NCI-H2171 treated with DMSO at 0.1 percent for 48 hours (cell line): ENCODE results near the gene CLEC2B.
"Not testable (repeated sequence)": the region's sequence is repeated elsewhere in the genome, so short reads cannot be mapped to it uniquely, and the experiment has no call there.

Source experiments
- DNase-seq: peaks from one replicate; lab custom pipeline; 2025; lab: John Stamatoyannopoulos, UW

CLEC2B gene

DNA sequence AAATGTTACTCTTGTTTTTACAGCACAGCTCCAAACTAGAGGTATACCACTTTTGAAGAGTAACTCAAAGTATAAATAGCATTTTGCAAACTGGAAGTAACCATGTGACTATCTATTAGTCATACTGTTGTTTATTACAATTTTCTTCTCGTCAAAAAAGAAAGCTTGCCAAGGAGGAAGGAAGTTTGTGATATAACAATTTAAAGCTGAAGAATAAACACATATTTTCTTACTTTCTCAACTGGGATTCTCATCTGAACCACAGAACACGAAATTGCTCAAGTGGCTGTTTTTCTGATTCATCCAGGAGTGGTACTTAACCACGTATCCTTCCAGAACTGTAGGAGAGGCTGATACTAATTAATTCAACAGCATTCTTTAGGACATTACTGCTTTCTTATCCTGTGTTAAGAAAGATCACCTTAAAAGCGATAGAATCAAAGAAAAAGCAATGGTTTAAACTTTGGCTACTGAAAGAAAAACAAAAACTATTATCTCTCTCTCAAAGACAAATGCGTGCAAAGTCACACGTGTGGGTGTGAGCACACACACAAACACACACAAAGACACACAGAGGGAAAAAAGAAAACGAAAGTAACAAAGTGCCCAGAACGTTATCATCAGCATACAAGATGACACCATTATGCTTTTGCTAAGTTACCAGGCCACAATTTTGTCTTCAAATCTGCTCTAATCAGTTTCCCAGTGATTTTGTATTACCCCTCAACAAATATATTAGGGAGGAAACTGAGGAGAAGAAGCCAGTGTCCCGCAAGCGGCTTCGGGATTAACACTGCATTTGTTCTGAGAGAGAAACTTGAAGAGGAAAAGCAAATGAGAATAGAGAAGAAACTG is at the start of gene CLEC2B:
Gene CLEC2B, minus strand, starts transcription at position 48 of the 855 bp plus-strand sequence.
- DNase-seq, result no peak

- DNase-seq, result no peak
These were observed 42.6 kb upstream of the CLEC2B start for GRCh38 chr12:9911708-9912107.

- DNase-seq, result no peak
These were observed 41.7 kb upstream of the CLEC2B start for GRCh38 chr12:9910716-9911421.

DNA sequence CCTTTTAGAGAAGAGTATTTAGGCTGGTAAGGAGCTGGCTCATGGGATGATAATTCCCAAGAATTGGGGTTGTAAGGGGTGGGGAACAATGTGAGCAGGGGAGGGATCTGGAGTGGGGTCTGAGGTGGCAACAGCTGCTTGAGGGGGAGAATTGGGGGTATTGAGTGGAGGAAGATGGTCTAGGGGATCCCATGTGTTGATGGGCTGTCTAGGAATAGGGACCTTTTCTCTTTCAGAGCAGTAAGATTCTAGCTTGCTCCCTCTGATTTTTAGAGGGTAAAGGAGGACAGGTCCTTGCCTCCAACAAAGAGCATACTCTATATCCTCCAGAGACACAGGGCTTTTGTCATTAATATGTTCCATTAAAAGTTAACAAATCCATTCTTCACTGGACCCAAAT is 40.6 kb upstream of the CLEC2B start:
- DNase-seq, result no peak

DNA sequence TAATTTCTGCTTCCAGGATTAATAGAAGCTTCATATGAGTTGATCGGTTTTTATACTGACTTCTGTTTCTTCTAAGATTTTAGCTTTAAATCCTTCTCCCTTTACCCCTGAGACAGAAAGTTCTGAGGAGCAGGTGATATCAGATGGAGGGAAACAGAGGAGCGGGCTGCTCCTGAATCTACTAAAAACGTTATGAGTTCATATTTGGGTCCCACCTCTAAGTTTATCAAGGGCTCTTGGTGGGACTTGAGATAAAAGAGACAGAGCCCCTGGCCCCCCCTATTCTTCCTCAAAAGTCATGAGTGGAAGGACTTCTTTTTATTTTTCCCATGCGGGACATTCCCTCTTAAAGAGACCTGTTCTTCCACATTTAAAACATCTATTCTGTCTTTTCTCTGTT is 39.2 kb upstream of the CLEC2B start:
- DNase-seq, result no peak

GRCh38 chr12:9907769-9908168 is 38.6 kb upstream of the CLEC2B start:
- DNase-seq, result no peak

- no peak for DNase-seq
These were observed 37.7 kb upstream of the CLEC2B start for GRCh38 chr12:9906873-9907272.

DNA sequence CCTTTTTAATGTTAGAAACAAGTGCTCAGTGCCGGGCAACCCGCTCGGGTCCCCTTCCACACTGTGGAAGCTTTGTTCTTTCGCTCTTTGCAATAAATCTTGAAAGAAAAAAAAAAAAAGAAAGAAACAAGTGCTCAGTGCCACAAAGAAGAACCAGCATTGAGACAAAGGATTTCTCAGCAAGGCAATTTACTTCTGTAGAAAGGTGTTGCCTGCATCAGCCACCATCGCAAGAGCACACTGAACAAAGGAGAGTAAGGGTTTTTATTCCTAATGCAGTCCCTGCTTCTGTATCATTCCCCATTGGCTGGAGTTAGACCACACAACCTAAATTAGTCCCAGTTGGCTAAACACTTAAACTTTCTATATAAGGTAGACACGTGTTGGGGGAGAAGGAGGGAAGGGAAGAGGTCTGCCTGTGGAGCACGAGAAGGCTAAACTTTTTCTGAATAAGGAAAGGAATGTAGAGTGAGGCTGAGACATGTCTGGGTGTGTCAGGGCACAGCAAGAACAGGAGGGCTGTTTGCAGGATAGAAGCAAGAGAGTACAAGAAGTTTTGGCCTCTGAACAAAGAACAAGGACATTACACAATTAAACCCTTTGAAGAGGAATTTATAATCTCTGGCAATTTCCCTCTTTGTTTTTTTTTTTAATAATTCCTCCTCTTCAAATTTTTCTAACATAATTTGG is 33.5 kb upstream of the CLEC2B start:
- DNase-seq, result no peak

DNA sequence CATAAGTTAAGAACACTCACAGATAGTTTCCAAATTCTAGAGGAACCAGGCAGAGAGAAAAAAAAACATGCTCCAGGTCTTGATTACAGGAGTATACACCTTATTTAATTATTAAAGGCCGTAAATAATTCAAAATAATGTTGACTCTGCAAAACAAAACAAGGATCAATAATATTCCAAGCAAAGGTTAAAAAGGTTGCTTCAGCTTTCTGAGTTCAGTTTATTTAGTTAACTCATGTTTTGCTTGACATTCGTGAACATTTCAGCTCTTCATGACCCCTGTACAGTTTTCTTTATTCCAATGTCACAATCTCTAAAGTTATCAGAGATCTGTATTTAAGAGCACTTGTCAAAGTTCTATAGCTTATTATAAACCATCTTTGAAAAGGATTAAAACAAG is 31.8 kb upstream of the CLEC2B start:
- no peak for DNase-seq

GRCh38 chr12:9899209-9899608 is 30.1 kb upstream of the CLEC2B start:
- no peak for DNase-seq

- no peak for DNase-seq
These were observed 28.4 kb upstream of the CLEC2B start for GRCh38 chr12:9897535-9897934.

GRCh38 chr12:9895215-9895971 is 26.2 kb upstream of the CLEC2B start:
- no peak for DNase-seq

GRCh38 chr12:9888665-9889273 is 19.6 kb upstream of the CLEC2B start:
- DNase-seq, result no peak

- DNase-seq, result no peak
These were observed 14.0 kb upstream of the CLEC2B start for GRCh38 chr12:9883175-9883574.

DNA sequence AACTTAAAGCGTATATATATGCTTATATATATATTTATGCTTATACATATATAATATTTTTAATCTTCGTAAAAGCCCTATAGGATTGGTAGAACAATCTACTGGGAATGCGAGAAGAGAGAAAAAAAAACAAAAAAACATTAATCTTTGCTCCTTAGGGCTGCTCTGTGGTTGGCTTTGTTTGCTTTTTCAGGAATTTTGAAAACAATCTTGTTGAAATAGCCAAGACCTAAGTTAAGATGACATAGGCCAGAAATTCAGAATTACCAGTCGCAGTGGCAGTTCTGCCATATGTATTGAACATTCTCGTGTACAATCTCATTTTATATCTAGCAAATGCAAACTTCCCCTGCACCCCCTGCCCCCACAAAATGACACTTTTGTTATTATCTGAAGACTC is 12.8 kb upstream of the CLEC2B start:
- no peak for DNase-seq

- DNase-seq, result no peak
These were observed 12.1 kb upstream of the CLEC2B start, which contains the start of gene KLRF2 for GRCh38 chr12:9881246-9881645. Gene KLRF2, plus strand, starts transcription at chr12:9881489. Its CDS starts 107 bp downstream, at chr12:9881596.

- DNase-seq, result no peak
These were observed 11.5 kb upstream of the CLEC2B start for GRCh38 chr12:9880532-9881078.

DNA sequence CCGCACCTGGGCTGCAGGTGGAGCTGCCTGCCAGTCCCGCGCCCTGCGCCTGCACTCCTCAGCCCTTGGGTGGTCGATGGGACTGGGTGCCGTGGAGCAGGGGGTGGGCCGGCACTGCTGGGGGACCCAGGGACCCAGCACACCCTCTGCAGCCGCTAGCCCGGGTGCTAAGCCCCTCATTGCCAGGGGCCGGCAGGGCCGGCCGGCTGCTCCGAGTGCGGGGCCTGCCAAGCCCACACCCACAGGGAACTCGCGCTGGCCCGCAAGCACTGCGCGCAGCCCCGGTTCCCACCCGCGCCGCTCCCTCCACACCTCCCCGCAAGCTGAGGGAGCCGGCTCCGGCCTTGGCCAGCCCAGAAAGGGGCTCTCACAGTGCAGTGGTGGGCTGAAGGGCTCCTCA is 7.0 kb upstream of the CLEC2B start:
- DNase-seq, result not testable (repeated sequence)

- DNase-seq, result no peak
These were observed 3.6 kb upstream of the CLEC2B start for GRCh38 chr12:9872742-9873141.

GRCh38 chr12:9872162-9872561 is 3.0 kb upstream of the CLEC2B start:
- no peak for DNase-seq

DNA sequence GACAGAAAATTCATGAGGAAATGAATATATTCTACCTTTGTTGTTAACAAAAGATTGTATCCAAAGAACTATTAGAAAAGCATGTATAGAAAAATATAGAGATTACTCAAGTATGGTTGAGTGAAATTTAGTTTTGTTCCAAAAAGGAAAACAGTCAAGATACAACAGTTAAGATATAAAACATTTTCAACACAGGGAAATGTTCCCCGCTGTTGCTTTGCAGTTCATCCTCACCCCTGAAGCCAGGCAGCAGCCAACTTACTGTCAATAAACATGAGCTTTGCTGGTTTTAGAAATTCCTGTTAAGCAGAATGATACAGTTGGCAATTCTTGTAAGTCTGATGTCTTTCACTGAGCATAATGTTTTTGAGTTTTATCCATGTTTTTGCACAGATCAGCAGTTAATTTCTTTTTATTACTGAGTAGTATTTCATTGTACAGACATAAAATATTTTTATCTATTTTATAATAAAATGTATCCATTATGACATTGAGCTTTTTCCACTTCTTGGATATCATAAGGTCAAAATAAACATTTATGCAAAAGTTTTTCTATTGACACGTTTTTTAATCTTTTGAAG is 1.2 kb upstream of the CLEC2B start:
- DNase-seq, result no peak
